ENCODE measurements around the gene DPRX. TPM values are rescaled to one million over a fixed set of nuclear protein-coding genes. Genes with fewer than 3 reads are reported as not detected.

The DPRX gene, protein sequence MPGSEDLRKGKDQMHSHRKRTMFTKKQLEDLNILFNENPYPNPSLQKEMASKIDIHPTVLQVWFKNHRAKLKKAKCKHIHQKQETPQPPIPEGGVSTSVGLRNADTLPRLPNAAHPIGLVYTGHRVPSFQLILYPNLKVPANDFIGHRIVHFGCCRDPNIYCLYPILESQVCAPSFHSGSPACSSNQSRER
- polyA plus RNA-seq (ENCODE audit: insufficient read length in 4 of 4): not detected

DNA sequence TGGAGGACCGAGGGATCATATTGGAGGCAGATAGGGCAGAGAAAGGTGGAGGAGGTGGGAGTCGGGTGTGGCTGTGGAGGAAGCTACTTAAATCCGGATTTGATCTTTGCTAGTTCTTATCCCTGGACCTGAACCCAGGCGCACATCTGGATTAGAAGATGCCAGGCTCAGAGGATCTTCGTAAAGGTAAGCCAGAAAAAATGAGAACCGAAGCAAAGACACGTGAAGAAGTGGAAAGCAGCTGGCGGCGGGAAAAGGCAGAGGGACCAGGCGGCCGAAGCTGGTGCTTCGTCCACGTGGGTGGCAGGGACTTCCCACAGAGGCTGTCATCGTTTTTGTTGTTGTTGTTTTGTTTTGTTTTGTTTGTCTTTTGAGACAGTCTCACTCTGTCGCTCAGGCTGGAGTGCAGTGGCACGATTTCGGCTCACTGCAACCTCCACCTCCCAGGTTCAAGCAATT is at the start of gene DPRX:
DPRX (plus strand) TSS at position 51 of the 459 bp plus-strand sequence; CDS start at position 159, 108 bp downstream.
- no peak for DNase-seq (ENCODE audit: low read depth in 4 of 4, low spot score in 3 of 4)

DNA sequence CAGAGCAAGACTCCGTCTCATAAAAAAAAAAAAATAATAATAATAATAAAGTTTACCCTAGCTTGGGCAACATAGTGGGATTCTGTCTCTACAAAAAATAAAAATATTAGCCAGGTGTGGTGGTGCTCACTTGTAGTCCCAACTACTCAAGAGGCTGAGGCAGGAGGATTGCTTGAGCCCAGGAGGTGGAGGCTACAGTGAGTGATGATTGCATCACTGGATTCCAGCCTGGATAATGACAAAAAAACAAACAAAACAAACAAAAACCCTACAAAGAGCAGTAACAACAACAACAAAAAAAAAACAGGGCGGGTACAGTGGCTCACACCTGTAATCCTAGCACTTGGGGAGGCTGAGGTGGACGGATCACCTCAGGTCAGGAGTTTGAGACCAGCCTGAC is 48.6 kb upstream of the DPRX start:
- DNase-seq (ENCODE audit: low read depth in 4 of 4, low spot score in 3 of 4): no peak

DNA sequence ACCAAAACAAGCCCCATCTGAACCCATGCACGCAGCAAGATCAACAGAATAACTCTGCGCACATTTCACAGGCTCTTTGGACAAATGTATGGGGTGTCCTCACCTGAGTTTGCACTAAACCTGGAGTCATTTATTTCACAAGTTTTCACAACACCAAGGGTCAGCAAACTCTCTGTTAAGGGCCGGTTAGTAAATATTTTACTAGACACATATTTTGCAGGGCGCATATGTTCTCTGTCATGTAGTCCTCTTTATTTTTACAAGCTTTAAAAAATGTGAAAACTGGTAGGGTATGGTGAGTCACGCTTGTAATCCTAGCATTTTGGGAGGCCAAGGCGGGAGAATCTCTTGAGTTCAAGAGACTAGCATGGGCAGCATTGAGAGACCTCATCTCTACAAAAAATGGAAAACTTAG is 45.5 kb upstream of the DPRX start:
- no peak for DNase-seq (ENCODE audit: low read depth in 4 of 4, low spot score in 3 of 4)

DNA sequence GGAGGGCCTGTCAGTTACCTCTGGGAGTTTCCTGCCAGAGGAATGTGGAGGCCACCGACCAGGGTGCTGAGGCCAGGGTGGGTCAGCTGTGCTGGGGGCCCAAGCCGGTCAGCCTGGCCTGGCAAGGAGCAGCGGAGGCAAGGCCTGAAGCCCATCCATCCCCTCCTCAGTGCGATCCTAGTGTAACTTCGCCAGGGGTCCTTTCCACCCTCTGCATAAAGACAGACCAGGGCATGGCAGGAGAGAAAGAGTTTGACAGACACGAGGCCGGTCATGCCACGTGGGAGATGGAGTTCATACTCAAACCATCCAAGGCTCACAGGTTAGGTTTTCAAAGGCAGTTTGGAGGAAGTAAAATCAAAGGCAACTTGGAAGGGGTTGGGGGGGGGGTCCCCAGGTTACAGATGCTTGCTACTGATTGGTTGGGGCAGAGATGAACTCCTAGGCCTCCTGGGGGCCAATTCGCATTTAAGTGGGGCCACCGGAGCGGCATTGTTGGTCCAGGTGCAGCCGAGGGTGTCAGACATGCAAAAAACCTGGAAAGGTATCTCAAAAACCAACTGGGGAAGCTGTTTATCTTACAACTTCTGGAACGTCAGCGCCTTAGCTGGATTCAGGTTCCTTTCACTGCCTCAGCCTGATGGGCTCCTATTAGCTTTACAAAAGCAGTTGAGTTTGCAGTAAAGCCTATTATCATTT is 36.8 kb upstream of the DPRX start:
- DNase-seq (ENCODE audit: low read depth in 4 of 4, low spot score in 3 of 4): no peak

DNA sequence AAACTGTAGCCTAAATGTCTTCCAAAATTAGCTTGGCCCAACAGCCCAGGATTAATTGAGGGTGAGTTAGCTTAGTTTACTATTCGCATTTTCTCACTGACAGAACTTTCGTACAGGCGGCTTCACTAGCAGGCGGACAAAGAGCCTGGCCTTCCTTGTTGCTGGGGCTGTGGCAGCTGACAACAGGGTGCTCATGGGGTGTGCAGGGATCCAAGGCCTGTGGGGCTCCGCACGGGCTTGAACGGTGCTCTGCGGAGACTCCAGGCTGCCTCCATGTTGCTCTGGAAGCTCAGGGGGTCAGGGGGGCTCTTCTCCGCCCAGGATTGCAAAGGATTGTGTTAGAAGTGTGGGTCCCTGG is 36.3 kb upstream of the DPRX start:
- no peak for DNase-seq (ENCODE audit: low read depth in 4 of 4, low spot score in 3 of 4)

DNA sequence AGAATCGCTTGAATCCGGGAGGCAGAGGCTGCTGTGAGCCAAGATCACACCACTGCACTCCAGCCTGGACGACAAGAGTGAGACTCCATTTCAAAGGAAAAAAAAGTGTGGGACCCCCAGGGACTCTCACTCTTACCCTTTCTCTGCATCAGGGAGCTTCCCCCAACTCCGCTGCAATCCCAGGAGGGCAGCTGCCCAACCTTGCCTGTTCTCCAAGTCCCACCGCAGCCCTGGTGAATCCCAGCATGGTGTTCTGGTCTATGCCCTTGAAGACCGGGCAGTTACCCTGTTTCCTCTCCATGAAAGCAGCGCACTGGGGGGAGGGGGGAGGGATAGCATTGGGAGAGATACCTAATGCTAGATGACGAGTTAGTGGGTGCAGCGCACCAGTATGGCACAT is 35.7 kb upstream of the DPRX start:
- no peak for DNase-seq (ENCODE audit: low read depth in 4 of 4, low spot score in 3 of 4)

DNA sequence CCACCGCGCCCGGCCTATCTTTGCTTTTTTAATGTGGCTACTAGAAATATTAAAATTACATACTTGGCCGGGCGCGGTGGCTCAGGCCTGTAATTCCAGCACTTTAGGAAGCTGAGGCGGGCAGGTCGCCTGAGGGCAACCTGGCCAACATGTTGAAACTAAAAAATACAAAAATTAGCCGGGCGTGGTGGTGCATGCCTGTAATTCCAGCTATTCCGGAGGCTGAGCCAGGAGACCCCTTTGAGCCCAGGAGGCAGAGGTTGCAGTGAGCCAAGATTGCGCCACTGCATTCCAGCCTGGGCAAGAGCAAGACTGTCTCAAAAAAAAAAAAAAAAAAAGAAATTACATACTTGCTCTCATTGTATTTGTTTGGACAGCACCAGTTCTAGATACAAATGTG is 34.8 kb upstream of the DPRX start:
- no peak for DNase-seq (ENCODE audit: low read depth in 4 of 4, low spot score in 3 of 4)

DNA sequence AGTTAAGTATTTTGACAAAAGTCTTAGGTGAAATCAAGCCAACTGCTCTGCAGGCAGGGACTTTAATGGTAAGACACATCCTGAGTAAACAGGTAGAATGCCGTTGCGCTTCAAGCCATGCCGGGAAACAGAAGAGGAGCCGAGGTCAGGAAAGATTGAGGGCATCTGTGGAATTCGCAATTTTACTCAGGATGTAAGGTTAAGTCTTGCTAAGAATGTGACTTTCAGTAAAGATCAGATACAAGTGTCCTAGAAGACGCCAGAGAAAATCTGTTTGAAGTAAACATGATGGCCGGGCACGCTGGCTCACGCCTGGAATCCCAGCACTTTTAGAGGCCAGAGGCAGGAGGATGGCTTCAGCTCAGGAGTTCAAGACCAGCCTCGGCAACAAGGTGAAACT is 33.4 kb upstream of the DPRX start:
- no peak for DNase-seq (ENCODE audit: low read depth in 4 of 4, low spot score in 3 of 4)

DNA sequence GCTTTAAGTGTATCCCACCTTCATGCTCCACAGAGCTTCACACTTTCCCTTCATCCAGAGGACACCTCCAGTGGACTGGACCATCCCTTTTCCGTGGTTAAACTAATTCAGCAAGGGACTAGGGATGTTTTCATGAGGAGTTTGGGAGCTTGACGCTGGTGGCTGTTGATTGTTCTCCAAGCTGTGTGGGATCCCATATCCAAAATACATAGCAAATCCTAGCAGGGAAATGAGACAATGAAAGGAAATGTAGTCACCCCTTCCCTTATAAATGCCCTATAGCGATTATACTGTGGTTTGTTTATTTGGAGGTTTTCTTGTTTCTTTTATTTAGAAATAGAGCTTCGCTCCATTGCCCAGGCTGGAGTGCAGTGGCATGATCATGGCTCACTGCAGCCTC is 31.6 kb upstream of the DPRX start:
- DNase-seq (ENCODE audit: low read depth in 4 of 4, low spot score in 3 of 4): no peak

DNA sequence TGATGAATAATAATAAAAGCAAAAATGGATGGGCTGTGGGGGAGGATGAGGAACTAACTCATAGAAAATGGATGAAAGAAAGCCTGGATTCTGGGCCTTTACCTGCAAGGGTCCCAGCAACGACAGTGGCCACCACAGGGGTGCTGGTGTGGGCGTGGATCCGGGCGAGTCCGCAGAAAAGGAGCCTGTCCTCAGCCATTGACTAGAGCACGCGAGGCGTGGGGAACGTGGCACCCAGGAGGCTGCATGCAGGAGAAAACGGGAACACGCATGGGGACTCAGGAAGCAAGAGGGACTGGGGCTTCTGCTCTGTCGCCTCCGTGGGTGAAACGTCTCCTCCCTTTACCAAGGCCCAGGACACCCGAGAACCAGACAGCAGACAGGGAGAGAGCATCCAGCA is 25.8 kb upstream of the DPRX start:
- no peak for DNase-seq (ENCODE audit: low read depth in 4 of 4, low spot score in 3 of 4)

DNA sequence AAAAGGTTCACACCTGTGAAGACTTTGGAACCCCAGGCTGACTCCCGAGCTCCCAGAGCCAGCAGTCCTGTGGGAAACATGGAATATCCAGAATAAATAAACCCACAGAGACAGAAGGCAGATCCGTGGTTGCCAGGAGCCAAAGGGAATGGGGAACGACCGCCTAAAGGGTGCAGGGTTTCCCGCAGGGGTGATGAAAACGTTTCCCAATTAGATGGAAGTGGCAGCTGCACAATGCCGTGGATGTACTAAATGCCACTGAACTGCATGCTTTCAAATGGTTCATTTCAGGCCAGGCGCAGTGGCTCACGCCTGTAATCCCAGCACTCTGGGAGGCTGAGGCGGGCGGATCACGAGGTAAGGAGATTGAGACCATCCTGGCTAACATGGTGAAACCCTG is 23.4 kb upstream of the DPRX start:
- no peak for DNase-seq (ENCODE audit: low read depth in 4 of 4, low spot score in 3 of 4)

DNA sequence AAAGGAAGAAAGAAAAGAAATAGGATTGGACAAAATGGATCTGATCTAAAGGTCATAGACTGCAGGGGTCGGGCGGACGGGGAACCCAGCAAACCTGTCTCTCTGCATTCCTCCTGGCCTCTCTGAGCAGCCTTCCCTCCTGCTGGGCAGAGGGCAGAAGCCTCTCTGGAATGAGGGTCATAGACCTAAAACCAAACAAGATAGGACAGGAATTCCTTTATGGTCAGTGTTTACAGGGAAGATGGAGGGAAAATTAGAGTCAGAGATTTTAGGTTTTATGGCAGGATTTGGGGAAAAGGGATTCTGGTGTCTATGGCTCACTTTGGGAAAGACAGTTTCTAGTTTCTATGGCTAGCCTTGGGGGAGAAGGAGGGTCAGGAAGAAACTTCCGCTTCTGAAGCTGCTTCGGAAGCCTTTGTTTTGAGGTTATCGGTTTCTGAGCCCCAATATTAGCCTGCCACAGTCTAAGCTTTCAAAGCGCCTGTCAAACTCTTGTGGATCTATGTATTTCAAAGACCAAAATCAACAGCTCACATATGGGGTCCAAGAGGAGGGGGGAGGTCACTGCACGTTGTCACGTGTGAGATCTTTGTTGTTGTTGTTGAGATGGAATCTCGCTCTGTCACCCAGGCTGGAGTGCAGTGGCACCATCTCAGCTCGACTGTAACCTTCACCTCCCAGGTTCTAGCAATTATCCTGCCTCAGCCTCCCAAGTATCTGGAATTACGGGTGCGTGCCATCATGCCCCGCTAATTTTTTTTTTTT is 18.9 kb upstream of the DPRX start:
- no peak for DNase-seq (ENCODE audit: low read depth in 4 of 4, low spot score in 3 of 4)

DNA sequence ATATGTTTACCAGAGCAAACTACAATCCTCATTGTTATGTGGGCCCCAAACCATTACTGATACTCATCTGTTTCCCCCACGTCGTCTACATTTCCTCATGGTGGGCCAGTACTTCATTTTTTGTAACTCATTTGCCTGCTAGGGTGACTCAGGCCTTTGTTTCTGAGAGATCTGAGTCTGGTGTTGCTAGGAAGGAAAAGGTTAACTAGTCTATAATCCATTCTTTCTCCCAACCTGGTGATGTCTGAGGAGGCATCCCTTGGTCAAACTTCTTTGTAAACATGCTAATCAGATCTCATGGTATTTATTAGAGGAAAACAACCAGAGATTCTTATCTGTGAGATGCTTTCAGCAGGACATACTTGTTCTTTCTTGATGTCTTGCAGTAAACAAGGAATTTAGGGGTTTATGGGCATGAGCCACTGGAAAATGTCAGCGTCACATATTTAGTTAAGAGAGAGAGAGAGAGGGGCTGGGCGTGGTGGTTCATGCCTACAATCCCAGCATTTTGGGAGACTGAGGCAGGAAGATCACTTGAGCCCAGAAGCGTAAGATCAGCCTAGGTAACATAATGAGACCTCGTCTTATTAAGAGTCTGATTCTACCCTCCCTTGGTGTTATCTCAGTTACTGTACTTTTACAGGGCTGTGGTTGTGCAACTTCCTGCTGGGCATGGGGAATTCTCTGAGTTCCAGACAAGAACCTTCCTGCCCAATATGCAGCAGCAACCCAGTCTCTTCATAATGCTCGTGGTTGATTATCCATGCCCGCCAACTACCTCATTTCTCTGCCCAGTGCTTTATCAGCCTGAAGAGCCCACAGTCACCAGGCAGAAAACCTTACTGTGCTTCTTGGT is 9.7 kb upstream of the DPRX start:
- DNase-seq (ENCODE audit: low read depth in 4 of 4, low spot score in 3 of 4): no peak

DNA sequence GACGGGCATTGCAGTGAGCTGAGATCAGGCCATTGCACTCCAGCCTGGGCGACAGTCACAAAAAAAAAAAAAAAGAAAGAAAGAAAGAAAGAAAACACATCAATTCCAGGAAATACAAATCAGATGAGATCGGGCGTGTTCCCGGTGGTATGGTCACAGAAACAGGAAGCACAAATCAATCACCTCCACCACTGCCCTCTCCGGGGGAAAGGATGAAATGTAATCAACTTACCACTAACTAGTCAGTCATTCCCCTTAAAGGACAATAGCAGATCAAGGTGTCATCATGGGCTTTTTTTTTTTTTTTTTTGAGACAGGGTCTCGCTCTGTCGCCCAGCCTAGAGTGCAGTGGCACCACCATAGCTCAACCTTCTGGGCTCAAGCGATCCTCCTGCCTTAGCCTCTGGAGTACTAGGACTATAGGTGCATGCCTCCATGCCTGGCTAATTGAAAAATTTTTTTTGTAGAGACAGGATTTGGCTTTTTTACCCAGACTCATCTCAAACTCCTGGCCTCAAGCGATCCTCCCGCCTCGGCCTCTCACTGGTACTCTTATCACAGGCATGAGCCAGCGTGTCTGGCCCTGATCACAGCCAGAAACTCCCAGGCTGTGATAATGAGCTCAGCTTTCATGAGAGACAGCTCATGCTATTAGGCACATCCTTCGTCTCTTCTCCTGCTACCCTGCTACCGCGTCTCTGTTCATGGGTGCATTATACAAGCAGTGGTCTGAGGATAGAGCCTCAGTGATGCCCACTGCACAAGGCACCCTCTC is 6.8 kb upstream of the DPRX start:
- no peak for DNase-seq (ENCODE audit: low read depth in 4 of 4, low spot score in 3 of 4)

DNA sequence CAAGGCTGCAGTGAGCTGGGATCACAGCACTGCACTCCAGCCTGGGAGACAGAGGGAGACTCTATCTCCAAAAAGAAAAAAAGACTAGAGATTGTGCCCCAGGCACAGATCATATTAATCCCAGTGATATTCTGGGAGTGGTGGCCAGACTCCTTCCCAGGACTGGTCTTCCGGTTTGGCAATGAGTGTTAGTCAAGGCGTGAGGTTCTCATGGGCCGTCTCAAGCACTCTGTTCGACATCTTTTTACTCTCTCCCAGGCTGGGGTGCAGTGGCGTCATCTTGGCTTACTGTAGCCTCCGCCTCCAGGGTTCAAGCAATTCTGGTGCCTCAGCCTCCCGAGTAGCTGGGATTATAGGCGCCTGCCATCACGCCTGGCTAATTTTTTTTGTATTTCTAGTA is 5.3 kb upstream of the DPRX start:
- no peak for DNase-seq (ENCODE audit: low read depth in 4 of 4, low spot score in 3 of 4)

DNA sequence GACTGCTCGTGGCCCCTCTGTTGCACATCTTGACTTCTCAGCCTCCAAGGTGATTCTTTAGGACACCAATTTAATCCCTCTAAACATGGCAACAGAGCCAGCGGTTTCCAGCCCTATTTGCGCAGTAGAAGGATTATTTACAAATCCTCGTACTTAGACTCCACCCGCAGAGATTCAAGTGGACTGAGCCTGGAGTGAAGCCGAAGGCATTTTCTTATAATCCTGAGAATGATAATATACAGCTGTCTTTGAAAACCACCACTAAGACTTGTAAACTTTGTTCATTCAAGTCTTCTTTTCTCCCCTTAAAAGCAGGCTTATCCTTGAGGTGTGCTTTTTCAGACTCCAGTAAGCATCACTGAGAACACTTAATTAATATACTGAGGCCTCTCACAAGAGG is 4.8 kb upstream of the DPRX start:
- no peak for DNase-seq (ENCODE audit: low read depth in 4 of 4, low spot score in 3 of 4)

DNA sequence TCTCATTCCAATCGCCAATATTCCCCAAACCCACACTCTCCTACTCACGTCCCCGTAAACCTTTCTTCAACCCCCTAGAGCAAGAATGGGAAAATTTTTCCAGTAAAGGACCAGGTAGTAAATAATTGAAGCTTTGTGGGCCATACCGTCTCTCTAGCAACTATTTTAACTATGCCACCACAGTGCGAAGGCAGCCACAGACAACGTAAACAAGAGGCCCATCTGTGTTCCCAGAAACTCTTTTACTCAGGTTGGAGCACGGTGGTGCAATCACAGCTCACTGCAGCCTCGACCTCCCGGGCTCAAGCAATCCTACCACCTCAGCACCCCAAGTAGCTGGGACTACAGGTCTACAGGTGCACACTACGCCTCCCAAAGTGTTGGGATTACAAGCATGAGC is 3.0 kb downstream of the DPRX start:
- no peak for DNase-seq (ENCODE audit: low read depth in 4 of 4, low spot score in 3 of 4)

DNA sequence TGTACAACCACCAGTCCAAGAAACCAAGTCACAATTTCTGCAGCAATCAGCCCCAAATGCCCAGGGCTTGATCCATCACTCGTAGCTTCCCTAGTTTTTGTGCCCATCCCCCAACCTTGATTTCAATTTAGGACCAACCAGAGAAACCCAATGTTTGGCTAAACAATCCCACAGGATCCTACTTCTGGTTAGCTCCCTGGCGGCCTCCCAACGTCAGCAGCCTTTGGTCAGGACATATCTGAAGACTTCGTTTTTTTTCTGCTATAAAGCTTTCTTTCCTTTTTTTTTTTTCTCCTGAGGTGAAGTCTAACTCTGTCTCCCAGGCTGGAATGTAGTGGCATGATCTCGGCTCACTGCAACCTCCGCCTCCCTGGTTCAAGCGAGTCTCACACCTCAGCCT is 7.7 kb downstream of the DPRX start:
- DNase-seq (ENCODE audit: low read depth in 4 of 4, low spot score in 3 of 4): no peak

DNA sequence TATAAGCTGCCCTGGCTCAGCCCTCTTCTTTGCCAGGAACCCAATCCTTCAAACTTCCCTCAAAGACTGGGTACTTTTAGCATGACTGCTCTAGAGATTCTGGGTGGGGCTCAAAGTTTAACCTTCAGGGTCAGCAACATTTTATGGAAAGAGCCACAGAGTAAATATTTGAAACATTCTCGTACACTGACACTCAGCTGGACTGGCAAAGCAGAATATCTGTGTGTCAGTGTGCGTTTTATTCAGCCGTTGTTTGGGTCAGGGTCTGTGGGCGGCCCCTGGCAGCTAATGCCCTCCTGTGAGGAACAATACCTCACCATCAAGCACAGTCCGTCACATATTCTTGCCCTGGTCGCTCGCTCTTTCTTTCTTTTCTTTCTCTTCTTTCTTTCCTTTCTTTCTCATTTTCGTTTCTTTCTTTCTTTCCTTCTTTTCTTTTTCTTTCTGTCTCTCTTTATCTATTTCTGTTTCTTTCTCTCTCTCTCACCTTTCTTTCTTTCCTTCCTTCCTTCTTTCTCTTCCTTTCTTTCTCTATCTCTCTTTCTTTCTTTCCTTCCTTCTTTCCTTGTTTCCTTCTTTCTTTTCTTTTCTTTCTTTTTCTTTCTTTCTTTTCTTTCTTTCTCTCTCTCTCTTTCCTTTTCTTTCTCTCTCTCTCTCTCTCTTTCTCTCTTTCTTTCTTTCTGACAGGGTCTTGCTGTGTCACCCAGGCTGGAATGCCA is 10.7 kb downstream of the DPRX start:
- no peak for DNase-seq (ENCODE audit: low read depth in 4 of 4, low spot score in 3 of 4)

Measured in right renal pelvis (tissue), 4 donors.